K562 (cell line): ENCODE results near the gene CNDP1. TPM values are rescaled to one million over a fixed set of nuclear protein-coding genes. Genes with fewer than 3 reads are reported as not detected.
A peak's percentile ranks its signal among the peaks of the same experiment; 100 is the strongest.

Source experiments
- ATAC-seq: fragments of 200-7000 bp; cut with Tn5 transposase; 3 replicates; pipeline ENCODE4 v1.9.1; 2020; ENCODE audit warnings: moderate library complexity
- BruUV-seq: library from RNA; stranded (reverse); fragments of 400-500 nt; replicated peaks from 2 replicates; lab custom pipeline; 2021; lab: Mats Ljungman, UMichigan
- CTCF ChIA-PET: fragments of 300-600 bp; formaldehyde crosslinking; extraction: SDS; loops from one replicate; lab custom pipeline; 2021; ENCODE audit warnings: low intra/inter-chr PET ratio; lab: Yijun Ruan, JAX
- POLR2A ChIA-PET: fragments of 300-600, 350-650 bp; sonication (Branson Sonifier 250); formaldehyde crosslinking; extraction: SDS; loops from one replicate; lab custom pipeline; 2021; ENCODE audit warnings: antibody characterized with exemption, inconsistent platforms; lab: Yijun Ruan, JAX
- DNase-seq, 4 experiments: peaks; one replicate each; pipeline versions ENCODE4 v3.0.0 to v3.0.0-alpha.2; 2011 to 2018; ENCODE audit warnings: low spot score in 3 of 4, mixed read lengths in 3 of 4; ENCODE audit errors: extremely low read depth in 1 of 4
- FAIRE-seq: peaks from 2 replicates; lab custom pipeline; 2011; peaks lifted over from hg19 to GRCh38; lab: Jason Lieb, UNC
- H2AFZ ChIP-seq: 2 replicates; pipeline ENCODE4 v1.6.0; 2011; ENCODE audit warnings: low read depth, low read length, control low read depth, inconsistent platforms
- H3K27ac ChIP-seq: fragments of 200-600 bp; 3 replicates; pipeline ENCODE4 v1.8.0; 2011; ENCODE audit warnings: low read depth, mild to moderate bottlenecking, control low read depth, inconsistent platforms, low read length, moderate library complexity, mixed read lengths; ENCODE audit errors: extremely low read depth
- H3K27me3 ChIP-seq, 2 experiments: fragments of 300-600 bp in 1 of 2; 2 replicates in 1 of 2; 3 replicates in 1 of 2; pipeline versions ENCODE4 v1.6.0 to v1.8.0; 2011; ENCODE audit warnings: inconsistent platforms in 2 of 2, low read length in 2 of 2, mild to moderate bottlenecking in 1 of 2, mixed read lengths in 1 of 2, moderate library complexity in 1 of 2; ENCODE audit not compliant: control insufficient read depth in 2 of 2, insufficient read depth in 2 of 2
- H3K36me3 ChIP-seq: fragments of 300-600 bp; 3 replicates; pipeline ENCODE4 v1.8.0; 2011; ENCODE audit warnings: mild to moderate bottlenecking, low read length, inconsistent platforms; ENCODE audit not compliant: control insufficient read depth, insufficient read depth
- H3K4me1 ChIP-seq, 2 experiments: fragments of 200-600 bp in 1 of 2; replicated peaks in 1 of 2; 2 replicates in 1 of 2; 3 replicates in 1 of 2; pipeline versions ENCODE4 v1.5.1 to v1.8.0; 2011; ENCODE audit warnings: inconsistent platforms in 2 of 2, low read length in 2 of 2, mild to moderate bottlenecking in 1 of 2, mixed read lengths in 1 of 2, moderate library complexity in 1 of 2; ENCODE audit not compliant: control insufficient read depth in 2 of 2, insufficient read depth in 2 of 2
- H3K4me2 ChIP-seq: 2 replicates; pipeline ENCODE4 v1.6.1; 2011; ENCODE audit warnings: low read length, control low read depth, inconsistent platforms, mixed read lengths; ENCODE audit not compliant: insufficient read depth
- H3K4me3 ChIP-seq: fragments of 200-600 bp; sonication (generic), shearing (Covaris generic); 2 replicates; pipeline ENCODE4 v1.5.1; 2016; ENCODE audit warnings: control low read depth, inconsistent platforms
- H3K79me2 ChIP-seq: fragments of 200-600 bp; 3 replicates; pipeline ENCODE4 v1.8.0; 2011; ENCODE audit warnings: low read length, inconsistent platforms; ENCODE audit not compliant: control insufficient read depth, insufficient read depth
- H3K9ac ChIP-seq, 2 experiments: 2 replicates each; pipeline versions ENCODE4 v1.6.0 to v1.6.1; 2011; ENCODE audit warnings: low read depth in 2 of 2, low read length in 2 of 2, control low read depth in 1 of 2, inconsistent platforms in 1 of 2, mild to moderate bottlenecking in 1 of 2, mixed read lengths in 1 of 2; ENCODE audit not compliant: insufficient read depth in 1 of 2
- H3K9me1 ChIP-seq: one replicate; pipeline ENCODE4 v1.6.0; 2011; ENCODE audit warnings: inconsistent platforms, mild to moderate bottlenecking, low read length, moderate library complexity; ENCODE audit not compliant: control insufficient read depth, insufficient read depth
- H3K9me3 ChIP-seq: replicated peaks from 2 replicates; pipeline ENCODE4 v1.5.1; 2011; ENCODE audit warnings: low read depth, low read length, inconsistent platforms; ENCODE audit not compliant: control insufficient read depth, insufficient read depth
- H4K20me1 ChIP-seq: replicated peaks from 2 replicates; pipeline ENCODE4 v1.6.1; 2011; ENCODE audit warnings: low read length, inconsistent platforms, mixed read lengths; ENCODE audit not compliant: control insufficient read depth, insufficient read depth
- ATF6 ChIP-seq: sonication (generic); formaldehyde crosslinking; IDR thresholded peaks from 2 replicates; pipeline ENCODE4 v1.4.0; 2020; ENCODE audit warnings: mild to moderate bottlenecking, missing genetic modification reagents
- CEBPZ ChIP-seq: fragments of 150-350 bp; IDR thresholded peaks from 2 replicates; pipeline ENCODE4 v1.6.1; 2014; ENCODE audit warnings: low read depth, mild to moderate bottlenecking, low read length, borderline replicate concordance
- DMBX1 ChIP-seq: fragments of 250-450 bp; sonication (Bioruptor Pico); IDR thresholded peaks from 2 replicates; pipeline ENCODE4 v1.8.0; 2022; ENCODE audit warnings: inconsistent platforms, mild to moderate bottlenecking, moderate library complexity, borderline replicate concordance
- MEIS2 ChIP-seq: fragments of 450-650 bp; IDR thresholded peaks from 2 replicates; pipeline ENCODE4 v1.6.1; 2014; ENCODE audit warnings: mild to moderate bottlenecking; ENCODE audit not compliant: partially characterized antibody
- SRSF9 ChIP-seq: fragments of 200-400 bp; formaldehyde crosslinking; IDR thresholded peaks from 2 replicates; pipeline ENCODE4 v1.6.1; 2017; ENCODE audit warnings: low read depth, low read length, borderline replicate concordance
- ZFP36 ChIP-seq: fragments of 150-350 bp; IDR thresholded peaks from 2 replicates; pipeline ENCODE4 v1.6.1; 2018; ENCODE audit warnings: low read length, low read depth; ENCODE audit not compliant: partially characterized antibody
- ZFP91 ChIP-seq: sonication (generic); formaldehyde crosslinking; IDR thresholded peaks from 2 replicates; pipeline ENCODE4 v1.8.0; 2022; ENCODE audit warnings: mild to moderate bottlenecking, missing genetic modification reagents
- ZNF274 ChIP-seq: IDR thresholded peaks from 2 replicates; pipeline ENCODE4 v1.6.1; 2011; ENCODE audit warnings: low read depth, mild to moderate bottlenecking, low read length, moderate library complexity, borderline replicate concordance
- ZNF76 ChIP-seq: fragments of 250-450 bp; sonication (Bioruptor Pico); IDR thresholded peaks from 2 replicates; pipeline ENCODE4 v1.4.0; 2020; ENCODE audit warnings: mild to moderate bottlenecking, moderate library complexity, borderline replicate concordance
- WGBS: fragments of 100-300 bp; shearing (Covaris generic); methylation state at CpG from one replicate; pipeline ENCODE4 v1.1.6; 2016; ENCODE audit warnings: low coverage, mixed read lengths; ENCODE audit not compliant: insufficient coverage; ENCODE audit errors: missing lambda C conversion rate; 5-methylcytosine and 5-hydroxymethylcytosine counted together
- in situ Hi-C: fragments of 300-500 bp; cut with MboI; formaldehyde crosslinking; loops from 4 replicates; pipeline ENCODE4 v1.15.0; 2018; ENCODE audit warnings: inconsistent platforms, mixed read lengths
- intact Hi-C: fragments of 100-400 bp; cut with micrococcal nuclease; formaldehyde crosslinking; loops from 2 replicates; pipeline ENCODE4 v1.14.2; 2022
- polyA plus RNA-seq, 8 experiments: library from polyadenylated mRNA; depleted of rRNA in 4 of 8; stranded (reverse) in 5 of 8; unstranded in 3 of 8; fragments of >200 nt; fragmentation: Nextera tagmentation in 2 of 8; fragmentation: Illumina TruSeq in 1 of 8; extraction: Ambion mirVana in 2 of 8; extraction: Trizol in 1 of 8; gene quantifications; 2 replicates each; pipeline versions ENCODE4 v1.2.1 to v1.2.3, GENCODE V29; 2011 to 2014; ENCODE audit warnings: inconsistent platforms in 1 of 8, missing spikeins in 1 of 8
- total RNA-seq, 7 experiments: library from RNA; depleted of rRNA in 6 of 7; stranded (reverse); fragments of >200 nt in 6 of 7; fragmentation: Illumina TruSeq in 2 of 7; extraction: Trizol in 2 of 7; gene quantifications; 2 replicates each; pipeline versions ENCODE4 v1.2.1 to v1.2.3, GENCODE V29; 2011 to 2021; ENCODE audit warnings: low replicate concordance in 1 of 7

Gene CNDP1
- total and polyA plus RNA-seq, 9 of the 15 experiments (the other 6 are each of a cell fraction or from before 2014, with no cell fraction given), result not detected

GRCh38 chr18:74547860-74548259 lies 13.6 kb downstream of the CNDP1 start (continued):
- no peak for TF ChIP-seq ATF6 (CRISPR knock-in tag)
- no peak for TF ChIP-seq DMBX1 (CRISPR knock-in tag)
- no peak for TF ChIP-seq ZFP91 (CRISPR knock-in tag)
- TF ChIP-seq MEIS2, result no peak
- no peak for TF ChIP-seq SRSF9
- TF ChIP-seq ZNF76 (CRISPR knock-in tag), result no peak

- peak; percentile 91 for TF ChIP-seq ZFP36
- no peak for TF ChIP-seq ZNF274
- peak; percentile 36; the same call in 1 of the 2 replicates for TF ChIP-seq CEBPZ
- TF ChIP-seq, all 486 proteins: peak for 2
- 0% methylated on average over 1 of the region's 1 CpG for WGBS
- Histone ChIP-seq H3K79me2 (no peaks in the 10 kb centered on the region), H3K9ac (no peak overlapping the region), H3K4me1 (no peaks in the 10 kb centered on the region), H3K27ac (no peak overlapping the region), H3K4me3 (no peak overlapping the region), H3K36me3 (no peaks in the 10 kb centered on the region), H3K4me2 (no peak overlapping the region), H3K27me3 (peaks cover 6 to 23% of the 10 kb centered on the region in 2 experiments; a peak in 4 of 5 replicates), H3K9me1 (no peaks in the 10 kb centered on the region), H3K9me3 (no peaks in the 10 kb centered on the region), H2AFZ (no peak overlapping the region), H4K20me1 (no peaks in the 10 kb centered on the region)
- CTCF ChIA-PET, result no interaction called here
- DNase-seq, result no peak
- in situ Hi-C loops, result loop anchor here (10.0 kb wide), 2 partner anchors 185 to 365 kb away; no protein-coding TSS in a partner anchor
- no peak for FAIRE-seq
- POLR2A ChIA-PET, result no interaction called here
- no TSS peak for BruUV-seq
- intact Hi-C loops, result loop anchor here (5.0 kb wide), 1 partner anchor 52 kb away; the partner anchor contains the start of gene CNDP2
- ATAC-seq, result no peak
Observed at GRCh38 chr18:74549591-74550104, 15.3 kb downstream of the CNDP1 start.
